Glutamatergic neuron (in vitro differentiated cells): Measurements from ENCODE around the gene IGFN1. TPM values are rescaled to one million over a fixed set of nuclear protein-coding genes. Genes with fewer than 3 reads are reported as not detected.

Experiments used
- DNase-seq: peaks from one replicate; pipeline ENCODE4 v3.0.0; 2022
- H3K27ac Mint-ChIP-seq: one replicate; pipeline ENCODE4 v1.8.0; 2020; ENCODE audit warnings: mild to moderate bottlenecking, mixed read lengths, inconsistent platforms; ENCODE audit not compliant: unreplicated experiment
- H3K27me3 Mint-ChIP-seq: one replicate; pipeline ENCODE4 v1.8.0; 2020; ENCODE audit warnings: mild to moderate bottlenecking, moderate library complexity, mixed read lengths, inconsistent platforms; ENCODE audit not compliant: unreplicated experiment
- H3K36me3 Mint-ChIP-seq: one replicate; pipeline ENCODE4 v1.8.0; 2020; ENCODE audit warnings: mild to moderate bottlenecking, mixed read lengths, inconsistent platforms; ENCODE audit not compliant: unreplicated experiment
- H3K4me1 Mint-ChIP-seq: one replicate; pipeline ENCODE4 v1.8.0; 2020; ENCODE audit warnings: mild to moderate bottlenecking, low read depth, mixed read lengths, inconsistent platforms; ENCODE audit not compliant: unreplicated experiment
- H3K4me3 Mint-ChIP-seq: one replicate; pipeline ENCODE4 v1.8.0; 2020; ENCODE audit warnings: mild to moderate bottlenecking, mixed read lengths, inconsistent platforms; ENCODE audit not compliant: unreplicated experiment
- H3K9me3 Mint-ChIP-seq: one replicate; pipeline ENCODE4 v1.8.0; 2020; ENCODE audit warnings: mild to moderate bottlenecking, moderate library complexity, mixed read lengths, inconsistent platforms; ENCODE audit not compliant: unreplicated experiment
- CTCF ChIP-seq: fragments of 200-600 bp; sonication (generic); IDR thresholded peaks from one replicate; pipeline ENCODE4 v1.5.0; 2021; ENCODE audit not compliant: partially characterized antibody, unreplicated experiment
- total RNA-seq: library from RNA; stranded (reverse); fragmentation: NEBNext Ultra II Directional; extraction: Animal tissue kit (Norgen Biotek cat#: 25700); gene quantifications from one replicate; pipeline ENCODE4 v1.2.1, GENCODE V29; 2021; ENCODE audit not compliant: unreplicated experiment

The IGFN1 gene
- total RNA-seq, 1 donor from 2014 or later: 1.9 TPM

- peaks cover 2% of the 10 kb centered on the region for H3K27me3 Mint-ChIP-seq
- DNase-seq: no peak
- H3K36me3 Mint-ChIP-seq: peaks cover 10% of the 10 kb centered on the region
- peaks cover 4% of the 10 kb centered on the region for H3K9me3 Mint-ChIP-seq
- H3K4me1 Mint-ChIP-seq: no peaks in the 10 kb centered on the region
- no peak for TF ChIP-seq CTCF
- no peak overlapping the region for H3K4me3 Mint-ChIP-seq
- no peak overlapping the region for H3K27ac Mint-ChIP-seq
Measured at GRCh38 chr1:201240171-201240570, 49.5 kb downstream of the IGFN1 start.

GRCh38 chr1:201241736-201242135 is 51.1 kb downstream of the IGFN1 start:
- Mint-ChIP-seq H3K27ac (no peak overlapping the region), H3K4me3 (no peak overlapping the region), H3K36me3 (peaks cover 10% of the 10 kb centered on the region), H3K27me3 (peaks cover 2% of the 10 kb centered on the region), H3K9me3 (peaks cover 4% of the 10 kb centered on the region), H3K4me1 (no peaks in the 10 kb centered on the region)
- no peak for TF ChIP-seq CTCF
- DNase-seq: no peak

- no peak for DNase-seq
- Mint-ChIP-seq H3K36me3 (peaks cover 8% of the 10 kb centered on the region), H3K4me3 (no peak overlapping the region), H3K4me1 (no peaks in the 10 kb centered on the region), H3K27ac (no peak overlapping the region), H3K9me3 (peaks cover 2% of the 10 kb centered on the region), H3K27me3 (peaks cover 2% of the 10 kb centered on the region)
- no peak for TF ChIP-seq CTCF
Measured at GRCh38 chr1:201245082-201245481, 54.5 kb downstream of the IGFN1 start.

- no peaks in the 10 kb centered on the region for H3K36me3 Mint-ChIP-seq
- no peak for DNase-seq
Measured at GRCh38 chr1:201248721-201249559, 58.3 kb downstream of the IGFN1 start.

More at GRCh38 chr1:201248721-201249559, 58.3 kb downstream of the IGFN1 start:
- H3K27me3 Mint-ChIP-seq: peaks cover 9% of the 10 kb centered on the region
- H3K4me1 Mint-ChIP-seq: peaks cover 16% of the 10 kb centered on the region
- no peak overlapping the region for H3K4me3 Mint-ChIP-seq
- H3K27ac Mint-ChIP-seq: no peak overlapping the region
- H3K9me3 Mint-ChIP-seq: peaks cover 5% of the 10 kb centered on the region
- no peak for TF ChIP-seq CTCF
